Activated CD4-positive, alpha-beta T cell treated with anti-CD3 and anti-CD28 coated beads, Interleukin-2, amount 10 ng/mL, durations not matched to agents 7 days and 5 days (primary cell): ENCODE data around the gene QPRT. TPM values are rescaled to one million over a fixed set of nuclear protein-coding genes. Genes with fewer than 3 reads are reported as not detected.
A peak's percentile ranks its signal among the peaks of the same experiment; 100 is the strongest.
"Not testable (repeated sequence)": the region's sequence is repeated elsewhere in the genome, so short reads cannot be mapped to it uniquely, and the experiment has no call there.

Source experiments
- CTCF ChIA-PET: fragments of 350-600 bp; sonication (Branson Sonifier 250); formaldehyde crosslinking; loops from one replicate; lab custom pipeline; 2021; ENCODE audit warnings: antibody characterized with exemption; lab: Charles Lee
- POLR2A ChIA-PET: fragments of 350-600 bp; sonication (Branson Sonifier 250); formaldehyde crosslinking; loops from one replicate; lab custom pipeline; 2021; ENCODE audit warnings: antibody characterized with exemption; lab: Charles Lee
- DNase-seq: peaks from one replicate; pipeline ENCODE4 v3.0.0-alpha.2; 2020
- H3K27ac Mint-ChIP-seq: one replicate; pipeline ENCODE4 v1.8.0; 2021; ENCODE audit warnings: mild to moderate bottlenecking, moderate library complexity, mixed read lengths
- H3K27me3 Mint-ChIP-seq: one replicate; pipeline ENCODE4 v1.8.0; 2021; ENCODE audit warnings: mixed read lengths
- H3K36me3 Mint-ChIP-seq: one replicate; pipeline ENCODE4 v1.8.0; 2021; ENCODE audit warnings: low read depth, mixed read lengths
- H3K4me1 Mint-ChIP-seq: one replicate; pipeline ENCODE4 v1.8.0; 2021; ENCODE audit warnings: mixed read lengths
- H3K4me3 Mint-ChIP-seq: one replicate; pipeline ENCODE4 v1.8.0; 2021; ENCODE audit warnings: mild to moderate bottlenecking, moderate library complexity, mixed read lengths
- H3K9me3 Mint-ChIP-seq: one replicate; pipeline ENCODE4 v1.8.0; 2021; ENCODE audit warnings: mixed read lengths
- total RNA-seq, 2 experiments: library from RNA; stranded (reverse); gene quantifications; one replicate each; pipeline ENCODE4 v1.2.3, GENCODE V29; 2021

The QPRT gene
- total RNA-seq, 2 experiments from 2014 or later, result 3.9 to 4.8 TPM

- no peaks in the 10 kb centered on the region for H3K9me3 Mint-ChIP-seq
- H3K27me3 Mint-ChIP-seq, result no peaks in the 10 kb centered on the region
- CTCF ChIA-PET, result interaction anchor here (0.7 to 1.7 kb wide), 2 partner anchors 12 to 24 kb away, joined by 4 to 9 read pairs; partner anchors contain the start of gene SPN
- POLR2A ChIA-PET, result no interaction called here
- no peak overlapping the region for H3K27ac Mint-ChIP-seq
- H3K4me1 Mint-ChIP-seq, result peaks cover 26% of the 10 kb centered on the region
- no peaks in the 10 kb centered on the region for H3K36me3 Mint-ChIP-seq
- DNase-seq, result no peak
- H3K4me3 Mint-ChIP-seq, result no peak overlapping the region
Observed at GRCh38 chr16:29649588-29650494, 29.1 kb upstream of the QPRT start.

GRCh38 chr16:29650771-29651170 is 28.2 kb upstream of the QPRT start:
- no peaks in the 10 kb centered on the region for H3K36me3 Mint-ChIP-seq
- POLR2A ChIA-PET, result no interaction called here
- peaks cover 19% of the 10 kb centered on the region for H3K4me1 Mint-ChIP-seq
- no peak overlapping the region for H3K4me3 Mint-ChIP-seq
- no peaks in the 10 kb centered on the region for H3K9me3 Mint-ChIP-seq
- no peaks in the 10 kb centered on the region for H3K27me3 Mint-ChIP-seq
- DNase-seq, result no peak
- no peak overlapping the region for H3K27ac Mint-ChIP-seq
- CTCF ChIA-PET, result interaction anchor here (0.6 kb wide), 1 partner anchor 173 kb away, joined by 5 read pairs; no protein-coding TSS in a partner anchor

DNA sequence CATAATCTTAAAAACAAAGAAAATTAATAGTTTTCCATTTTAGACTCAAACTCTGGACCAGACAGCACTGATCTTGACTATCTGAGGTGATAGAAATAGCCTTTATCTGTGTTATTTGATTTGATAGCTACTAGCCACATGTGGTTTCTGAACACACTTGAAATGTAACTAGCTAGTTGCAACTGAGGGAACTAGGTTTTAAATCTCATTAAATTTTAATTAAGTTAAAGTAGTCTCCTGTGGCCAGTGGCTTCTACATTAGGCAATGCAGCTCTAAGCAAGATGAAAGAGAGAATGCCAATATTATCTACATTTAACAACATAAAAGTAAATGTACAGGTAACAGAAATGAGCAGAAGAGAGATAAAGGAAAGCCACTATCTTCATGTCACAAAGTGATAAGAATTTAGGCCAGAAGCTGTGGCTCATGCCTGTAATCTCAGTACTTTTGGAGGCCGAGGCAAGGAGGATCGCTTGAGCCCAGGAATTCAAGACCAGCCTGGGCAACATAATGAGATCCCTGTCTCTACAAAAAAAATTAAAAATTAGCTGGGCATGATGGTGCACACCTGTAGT is 27.1 kb upstream of the QPRT start:
- Mint-ChIP-seq H3K27me3 (no peaks in the 10 kb centered on the region), H3K27ac (no peak overlapping the region), H3K4me1 (peaks cover 18% of the 10 kb centered on the region), H3K9me3 (no peaks in the 10 kb centered on the region), H3K4me3 (no peak overlapping the region), H3K36me3 (no peaks in the 10 kb centered on the region)
- no peak for DNase-seq
- ChIA-PET CTCF (interaction anchor here (0.9 to 1.2 kb wide), 3 partner anchors 12 to 196 kb away, joined by 3 read pairs; no protein-coding TSS in a partner anchor), POLR2A (no interaction called here)

DNA sequence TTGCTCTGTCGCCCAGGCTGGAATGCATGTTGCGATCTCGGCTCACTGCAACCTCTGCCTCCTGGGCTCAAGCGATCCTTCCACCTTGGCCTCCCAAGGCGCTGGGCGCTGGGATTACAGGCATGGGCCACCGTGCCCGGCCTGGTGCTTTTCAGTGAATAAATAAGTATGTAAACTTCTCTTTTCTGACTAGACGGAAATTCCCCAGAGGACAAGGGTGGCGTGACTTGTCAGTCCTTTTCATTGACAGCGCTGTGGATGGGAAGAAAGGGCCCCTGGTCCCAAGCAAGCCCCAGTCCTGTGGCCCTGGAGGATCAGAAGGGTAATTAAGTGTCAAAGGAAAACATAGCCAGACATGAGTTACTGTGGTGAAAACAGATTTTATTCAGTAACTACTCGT is 25.5 kb upstream of the QPRT start:
- Mint-ChIP-seq H3K36me3 (no peaks in the 10 kb centered on the region), H3K4me1 (peaks cover 18% of the 10 kb centered on the region), H3K9me3 (no peaks in the 10 kb centered on the region), H3K27me3 (no peaks in the 10 kb centered on the region), H3K27ac (no peak overlapping the region), H3K4me3 (no peak overlapping the region)
- no peak for DNase-seq
- ChIA-PET CTCF (interaction anchor here (2.1 to 2.5 kb wide), 2 partner anchors 13 to 47 kb away, joined by 6 to 7 read pairs; no protein-coding TSS in a partner anchor), POLR2A (no interaction called here)

GRCh38 chr16:29653890-29654289 is 25.1 kb upstream of the QPRT start:
- H3K27ac Mint-ChIP-seq, H3K9me3 Mint-ChIP-seq, POLR2A ChIA-PET, H3K27me3 Mint-ChIP-seq, H3K36me3 Mint-ChIP-seq, H3K4me3 Mint-ChIP-seq, DNase-seq: not testable (repeated sequence)
- CTCF ChIA-PET, result interaction anchor here (2.1 to 2.5 kb wide), 2 partner anchors 13 to 47 kb away, joined by 6 to 7 read pairs; no protein-coding TSS in a partner anchor
- H3K4me1 Mint-ChIP-seq, result peaks cover 20% of the 10 kb centered on the region

- no peaks in the 10 kb centered on the region for H3K27me3 Mint-ChIP-seq
- H3K36me3 Mint-ChIP-seq, result no peaks in the 10 kb centered on the region
- ChIA-PET CTCF (interaction anchor here (0.6 to 2.5 kb wide), 5 partner anchors 8 to 53 kb away, joined by 3 to 10 read pairs (median 3); no protein-coding TSS in a partner anchor), POLR2A (no interaction called here)
- H3K4me3 Mint-ChIP-seq, result no peak overlapping the region
- no peak overlapping the region for H3K27ac Mint-ChIP-seq
- H3K4me1 Mint-ChIP-seq, result peaks cover 20% of the 10 kb centered on the region
- no peak for DNase-seq
- H3K9me3 Mint-ChIP-seq, result no peaks in the 10 kb centered on the region
Observed at GRCh38 chr16:29656688-29657523, 22.1 kb upstream of the QPRT start.

DNA sequence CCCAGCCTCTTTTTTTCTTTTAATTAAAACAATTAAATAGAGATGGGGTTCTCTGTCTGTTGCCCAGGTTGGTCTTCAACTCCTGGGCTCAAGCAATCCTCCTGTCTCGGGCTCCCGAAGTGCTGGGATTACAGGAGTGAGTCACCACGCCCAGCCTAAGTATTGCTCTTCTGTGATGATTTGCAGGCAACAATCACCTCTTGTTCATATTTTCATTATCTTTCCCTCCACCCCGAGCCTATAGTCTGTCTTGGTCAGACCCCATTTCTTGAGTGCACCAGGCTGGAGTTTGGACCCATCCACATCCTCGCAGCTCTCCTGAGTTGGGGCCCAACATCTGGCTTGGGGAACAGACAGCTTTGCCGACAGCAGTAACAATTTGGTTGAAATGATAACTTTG is 20.3 kb upstream of the QPRT start:
- no peak overlapping the region for H3K27ac Mint-ChIP-seq
- no peak overlapping the region for H3K4me3 Mint-ChIP-seq
- DNase-seq, result no peak
- ChIA-PET CTCF (interaction anchor here (0.7 kb wide), 1 partner anchor 58 kb away, joined by 4 read pairs; no protein-coding TSS in a partner anchor), POLR2A (no interaction called here)
- H3K27me3 Mint-ChIP-seq, result no peaks in the 10 kb centered on the region
- H3K9me3 Mint-ChIP-seq, result no peaks in the 10 kb centered on the region
- H3K4me1 Mint-ChIP-seq, result peaks cover 23% of the 10 kb centered on the region
- peaks cover 9% of the 10 kb centered on the region for H3K36me3 Mint-ChIP-seq

DNA sequence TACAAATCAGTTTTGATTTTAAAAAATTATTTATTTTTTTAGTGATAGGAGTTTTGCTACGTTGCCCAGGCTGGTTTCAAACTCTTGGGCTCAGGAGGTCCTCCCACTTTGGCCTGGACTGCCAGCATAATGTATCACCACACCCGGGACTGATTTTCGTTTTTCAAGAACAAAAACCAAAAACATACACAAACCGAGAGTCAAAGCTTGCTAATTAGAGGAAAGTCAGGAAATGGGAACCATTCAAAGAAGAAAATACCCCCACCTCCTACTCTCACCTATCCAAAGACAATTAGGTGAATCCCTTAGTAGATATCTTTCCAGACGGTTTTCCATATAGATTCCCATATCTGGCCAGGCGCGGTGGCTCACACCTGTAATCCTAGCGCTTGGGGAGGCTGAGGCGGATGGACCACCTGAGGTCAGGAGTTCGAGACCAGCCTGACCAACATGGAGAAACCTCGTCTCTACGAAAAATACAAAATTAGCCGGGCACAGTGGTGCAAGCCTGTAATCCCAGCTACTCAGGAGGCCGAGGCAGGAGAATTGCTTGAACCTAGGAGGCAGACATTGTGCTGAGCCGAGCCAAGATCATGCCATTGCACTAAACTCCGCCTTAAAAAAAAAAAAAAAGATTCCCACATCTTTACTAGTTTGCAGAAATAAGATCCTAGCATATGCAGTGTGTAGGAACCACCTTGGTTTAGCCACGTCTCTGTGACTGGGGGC is 16.8 kb upstream of the QPRT start:
- Mint-ChIP-seq H3K4me1 (peaks cover 39% of the 10 kb centered on the region), H3K4me3 (peak overlapping the region; percentile 99), H3K9me3 (no peaks in the 10 kb centered on the region), H3K27me3 (no peaks in the 10 kb centered on the region), H3K36me3 (peaks cover 44% of the 10 kb centered on the region), H3K27ac (peak overlapping the region; percentile 94)
- POLR2A ChIA-PET, result no interaction called here
- DNase-seq, result no peak
- CTCF ChIA-PET, result interaction anchor here (0.6 to 2.9 kb wide), 5 partner anchors 14 to 159 kb away, joined by 3 to 9 read pairs (median 4); no protein-coding TSS in a partner anchor

DNA sequence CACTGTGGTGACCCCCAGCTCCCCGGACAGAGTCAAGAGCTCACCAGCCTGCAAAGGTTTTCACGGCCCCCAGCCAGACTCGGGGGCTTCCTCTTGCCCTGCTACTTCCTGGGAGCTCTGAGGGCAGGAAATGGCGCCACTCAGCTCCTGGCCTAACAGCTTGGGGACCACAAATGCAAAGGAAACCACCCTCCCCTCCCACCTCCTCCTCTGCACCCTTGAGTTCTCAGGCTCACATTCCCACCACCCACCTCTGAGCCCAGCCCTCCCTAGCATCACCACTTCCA is 16.3 kb upstream of the QPRT start:
- Mint-ChIP-seq H3K27me3 (no peaks in the 10 kb centered on the region), H3K36me3 (peaks cover 47% of the 10 kb centered on the region), H3K4me3 (peak overlapping the region; percentile 99), H3K27ac (peak overlapping the region; percentile 94), H3K4me1 (peaks cover 43% of the 10 kb centered on the region), H3K9me3 (no peaks in the 10 kb centered on the region)
- POLR2A ChIA-PET, result no interaction called here
- CTCF ChIA-PET, result interaction anchor here (0.6 to 2.9 kb wide), 4 partner anchors 14 to 158 kb away, joined by 3 to 9 read pairs (median 6); no protein-coding TSS in a partner anchor
- peak; percentile 63 for DNase-seq

DNA sequence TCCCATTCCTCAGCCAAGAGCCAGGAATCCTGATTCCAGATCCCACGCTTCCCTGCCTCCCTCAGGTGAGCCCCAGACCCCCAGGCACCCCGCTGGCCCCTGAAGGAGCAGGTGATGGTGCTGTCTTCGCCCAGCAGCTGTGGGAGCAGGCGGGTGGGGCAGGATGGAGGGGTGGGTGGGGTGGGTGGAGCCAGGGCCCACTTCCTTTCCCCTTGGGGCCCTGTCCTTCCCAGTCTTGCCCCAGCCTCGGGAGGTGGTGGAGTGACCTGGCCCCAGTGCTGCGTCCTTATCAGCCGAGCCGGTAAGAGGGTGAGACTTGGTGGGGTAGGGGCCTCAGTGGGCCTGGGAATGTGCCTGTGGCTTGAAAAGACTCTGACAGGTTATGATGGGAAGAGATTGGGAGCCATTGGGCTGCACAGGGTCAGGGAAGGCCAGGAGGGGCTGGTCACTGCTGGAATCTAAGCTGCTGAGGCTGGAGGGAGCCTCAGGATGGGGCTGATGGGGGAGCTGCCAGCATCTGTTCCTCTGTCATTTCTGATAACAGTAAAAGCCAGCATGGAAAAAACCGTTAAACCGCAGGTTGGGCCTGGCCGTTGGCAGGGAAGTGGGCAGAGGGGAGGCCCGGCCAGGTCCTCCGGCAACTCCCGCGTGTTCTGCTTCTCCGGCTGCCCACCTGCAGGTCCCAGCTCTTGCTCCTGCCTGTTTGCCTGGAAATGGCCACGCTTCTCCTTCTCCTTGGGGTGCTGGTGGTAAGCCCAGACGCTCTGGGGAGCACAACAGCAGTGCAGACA is 15.8 kb upstream of the QPRT start, which contains the start of gene SPN:
Gene SPN (plus strand): TSS at position 232 of the 791 bp plus-strand sequence. CDS start 482 bp downstream, at position 714.
- no peaks in the 10 kb centered on the region for H3K9me3 Mint-ChIP-seq
- ChIA-PET CTCF (interaction anchor here (0.6 to 2.9 kb wide), 6 partner anchors 11 to 185 kb away, joined by 3 to 9 read pairs (median 4); no protein-coding TSS in a partner anchor), POLR2A (no interaction called here)
- H3K4me1 Mint-ChIP-seq, result peaks cover 47% of the 10 kb centered on the region
- H3K36me3 Mint-ChIP-seq, result peaks cover 50% of the 10 kb centered on the region
- peak within 1 kb of the TSS; percentile 99 for H3K4me3 Mint-ChIP-seq
- peak within 1 kb of the TSS; percentile 94 for H3K27ac Mint-ChIP-seq
- peak; percentile 62 for DNase-seq
- H3K27me3 Mint-ChIP-seq, result no peaks in the 10 kb centered on the region

GRCh38 chr16:29663807-29664090 is 15.2 kb upstream of the QPRT start:
- Mint-ChIP-seq H3K27ac (peak overlapping the region; percentile 94), H3K9me3 (no peaks in the 10 kb centered on the region), H3K4me1 (peaks cover 50% of the 10 kb centered on the region), H3K27me3 (no peaks in the 10 kb centered on the region), H3K36me3 (peaks cover 51% of the 10 kb centered on the region), H3K4me3 (peak overlapping the region; percentile 99)
- POLR2A ChIA-PET, result no interaction called here
- no peak for DNase-seq
- CTCF ChIA-PET, result interaction anchor here (0.7 to 2.4 kb wide), 3 partner anchors 12 to 184 kb away, joined by 3 to 8 read pairs (median 4); no protein-coding TSS in a partner anchor
